Adipocyte (in vitro differentiated cells): ENCODE data around the gene TMEM229B.
A peak's percentile ranks its signal among the peaks of the same experiment; 100 is the strongest.

Source experiments
- DNase-seq: peaks from one replicate; pipeline ENCODE4 v3.0.0-alpha.2; 2015; ENCODE audit warnings: low read depth
- H3K27me3 ChIP-seq: replicated peaks from 2 replicates; pipeline ENCODE4 v1.7.0; 2013; ENCODE audit warnings: mild to moderate bottlenecking, low read length, moderate library complexity; ENCODE audit not compliant: control insufficient read depth, insufficient read depth
- H3K36me3 ChIP-seq: 2 replicates; pipeline ENCODE4 v1.7.0; 2013; ENCODE audit warnings: low read length, mild to moderate bottlenecking, moderate library complexity; ENCODE audit not compliant: control insufficient read depth, insufficient read depth, severe bottlenecking
- H3K4me1 ChIP-seq: 2 replicates; pipeline ENCODE4 v1.7.0; 2013; ENCODE audit warnings: mild to moderate bottlenecking, low read length, moderate library complexity; ENCODE audit not compliant: control insufficient read depth, insufficient read depth
- H3K4me3 ChIP-seq: 2 replicates; pipeline ENCODE4 v1.7.0; 2013; ENCODE audit warnings: mild to moderate bottlenecking, low read length, moderate library complexity
- H3K9ac ChIP-seq: 2 replicates; pipeline ENCODE4 v1.7.0; 2013; ENCODE audit warnings: mild to moderate bottlenecking, low read length, moderate library complexity
- H3K9me3 ChIP-seq: 2 replicates; pipeline ENCODE4 v1.7.0; 2013; ENCODE audit warnings: mild to moderate bottlenecking, low read length, moderate library complexity; ENCODE audit not compliant: control insufficient read depth

The TMEM229B gene

DNA sequence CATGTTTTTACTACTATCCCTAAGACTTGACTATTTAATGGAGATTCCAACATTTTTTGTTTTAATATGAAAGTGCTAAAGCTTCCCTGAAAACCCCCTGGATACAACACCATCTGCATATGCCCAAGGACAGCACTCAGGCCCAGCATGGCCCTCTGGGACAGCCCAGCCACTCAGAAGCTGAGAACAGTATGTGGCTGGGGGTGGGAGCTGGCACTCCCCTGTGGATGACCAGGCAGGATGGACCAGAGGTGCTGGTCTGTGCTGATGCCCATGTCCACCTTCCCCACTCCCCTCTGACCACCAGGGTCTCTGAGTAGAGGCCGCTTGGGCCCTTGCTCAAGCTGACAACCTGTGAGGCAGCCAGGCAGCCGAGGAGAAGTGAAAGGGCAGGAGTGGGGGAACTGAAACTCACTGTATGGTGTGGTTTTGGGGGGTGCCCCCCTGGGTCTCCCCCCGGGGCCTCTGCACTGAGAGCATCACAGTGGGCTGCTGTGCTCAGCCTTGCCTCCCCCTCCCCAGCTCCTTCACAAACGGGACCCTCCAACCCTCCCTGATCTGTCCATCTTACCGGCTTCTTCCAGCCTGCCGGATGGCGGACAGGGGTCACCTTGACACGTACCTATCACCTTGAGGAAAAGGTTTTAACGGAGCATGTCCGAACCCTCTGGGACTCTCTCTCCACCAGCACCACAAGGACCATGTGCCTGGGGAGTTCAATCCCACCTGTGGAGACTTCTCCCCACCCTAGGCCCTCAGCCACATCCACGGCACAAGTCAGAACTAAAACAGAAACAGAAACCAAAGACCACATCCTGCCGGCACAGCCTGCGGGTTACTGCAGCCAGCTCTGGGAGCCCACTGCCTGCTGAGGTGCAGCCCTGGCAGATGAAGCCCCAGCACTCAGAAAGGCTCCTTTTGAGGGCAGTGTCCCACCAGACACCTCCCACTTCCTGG is at the start of gene TMEM229B:
Gene TMEM229B (minus strand): TSS at position 785 of the 957 bp plus-strand sequence. CDS start 14,798 bp downstream, outside the sequence.
- Histone ChIP-seq H3K9me3 (peaks cover 10% of the 10 kb centered on the region), H3K4me3 (no peak within 1 kb of the TSS), H3K4me1 (no peaks in the 10 kb centered on the region), H3K27me3 (peaks cover 10% of the 10 kb centered on the region), H3K9ac (no peak within 1 kb of the TSS), H3K36me3 (no peaks in the 10 kb centered on the region)
- no peak for DNase-seq

DNA sequence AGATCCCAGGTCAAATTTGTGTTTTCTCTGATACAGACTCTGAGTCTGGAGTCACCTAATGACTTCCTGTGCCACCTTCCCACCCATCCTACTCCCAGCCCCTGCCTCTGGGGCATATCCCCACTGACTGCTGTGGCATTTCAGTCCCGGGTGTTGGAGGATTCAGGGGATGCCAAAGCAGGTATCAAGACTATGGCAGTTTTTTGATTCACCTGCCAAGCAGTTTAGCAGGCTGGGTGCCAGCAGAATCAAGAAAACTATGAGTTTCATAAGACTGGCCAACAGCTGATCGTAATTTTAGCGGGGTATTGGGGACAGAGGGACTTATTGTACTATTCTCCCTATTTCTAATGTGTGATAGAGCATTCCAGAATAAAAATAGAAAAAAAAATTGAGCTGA is 49.2 kb upstream of the TMEM229B start:
- DNase-seq, result no peak
- Histone ChIP-seq H3K27me3 (peaks cover 10% of the 10 kb centered on the region), H3K9ac (no peak overlapping the region), H3K36me3 (no peaks in the 10 kb centered on the region), H3K9me3 (no peaks in the 10 kb centered on the region), H3K4me1 (peaks cover 5% of the 10 kb centered on the region), H3K4me3 (no peak overlapping the region)

DNA sequence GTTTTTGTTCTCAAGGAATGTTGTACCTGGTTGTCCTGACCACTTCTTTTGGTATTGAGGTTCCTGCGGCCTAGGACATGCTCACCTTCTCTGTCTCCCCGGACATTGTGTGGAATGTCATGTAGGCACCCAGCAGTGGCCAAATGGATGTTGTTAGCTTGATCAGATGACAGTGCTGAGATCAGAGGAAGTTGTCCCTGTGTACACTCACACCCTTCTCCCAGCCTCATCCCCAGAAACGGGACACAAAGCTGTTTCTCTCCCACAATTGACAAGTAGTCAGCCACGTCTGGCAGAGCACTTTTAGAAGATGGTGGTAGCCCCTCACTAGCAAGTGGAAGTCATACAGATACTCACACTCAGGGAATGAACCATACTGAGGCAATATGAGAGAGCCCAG is 47.6 kb upstream of the TMEM229B start:
- H3K27me3 ChIP-seq, result no peaks in the 10 kb centered on the region
- H3K9me3 ChIP-seq, result no peaks in the 10 kb centered on the region
- H3K4me1 ChIP-seq, result peaks cover 5% of the 10 kb centered on the region
- DNase-seq, result no peak
- no peak overlapping the region for H3K9ac ChIP-seq
- H3K4me3 ChIP-seq, result no peak overlapping the region
- no peaks in the 10 kb centered on the region for H3K36me3 ChIP-seq

GRCh38 chr14:67533754-67534085 is 45.2 kb upstream of the TMEM229B start:
- Histone ChIP-seq H3K36me3 (no peaks in the 10 kb centered on the region), H3K9ac (peak overlapping the region; percentile 84), H3K4me3 (peak overlapping the region; percentile 84), H3K4me1 (peaks cover 2% of the 10 kb centered on the region), H3K9me3 (no peaks in the 10 kb centered on the region), H3K27me3 (peaks cover 13% of the 10 kb centered on the region)
- peak; percentile 9 for DNase-seq

DNA sequence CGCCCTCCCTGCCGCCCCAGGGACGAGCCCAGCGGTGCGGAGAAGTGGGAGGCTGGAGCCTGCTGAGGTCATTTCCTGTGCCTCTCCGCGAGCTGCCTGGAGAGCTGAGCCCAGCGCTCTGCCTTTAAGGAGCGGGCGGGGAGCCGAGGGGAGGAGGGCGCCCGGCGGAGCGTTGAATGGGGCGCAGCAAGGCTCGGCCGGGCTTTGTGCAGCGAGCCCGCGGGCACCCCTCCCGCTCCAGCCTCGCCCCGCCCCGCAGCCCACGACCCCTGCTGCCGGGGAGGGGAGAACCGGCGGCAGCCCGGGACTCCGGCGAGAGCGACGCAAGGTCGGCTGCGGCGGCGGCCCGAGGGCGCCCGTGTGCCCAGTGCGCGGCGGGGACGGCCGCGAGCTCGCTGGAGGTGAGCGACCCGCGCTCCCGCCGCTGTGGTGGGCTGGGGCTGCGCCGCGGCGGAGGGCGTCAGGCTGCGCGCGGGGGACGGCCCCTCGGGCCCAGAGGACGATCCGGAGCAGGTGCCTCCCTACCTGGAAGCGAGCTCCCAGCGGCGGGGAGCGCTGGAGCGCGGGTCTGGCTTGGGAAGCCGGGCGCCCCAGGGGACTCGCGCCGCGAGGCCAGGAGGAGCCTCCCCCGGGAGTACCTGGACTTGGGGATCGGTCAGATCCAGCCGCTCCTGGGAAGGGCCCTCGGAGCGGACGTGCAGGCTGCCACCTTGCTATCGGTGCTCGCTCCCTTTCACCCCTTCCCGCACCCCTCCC is 44.7 kb upstream of the TMEM229B start, which contains the start of gene PLEKHH1:
Gene PLEKHH1 (plus strand): TSS at position 293 of the 756 bp plus-strand sequence. CDS start 8,578 bp downstream, outside the sequence.
- peak; percentile 84 for DNase-seq
- Histone ChIP-seq H3K4me3 (peak within 1 kb of the TSS; percentile 84), H3K9ac (peak within 1 kb of the TSS; percentile 84), H3K36me3 (no peaks in the 10 kb centered on the region), H3K4me1 (no peaks in the 10 kb centered on the region), H3K9me3 (no peaks in the 10 kb centered on the region), H3K27me3 (peaks cover 13% of the 10 kb centered on the region)

DNA sequence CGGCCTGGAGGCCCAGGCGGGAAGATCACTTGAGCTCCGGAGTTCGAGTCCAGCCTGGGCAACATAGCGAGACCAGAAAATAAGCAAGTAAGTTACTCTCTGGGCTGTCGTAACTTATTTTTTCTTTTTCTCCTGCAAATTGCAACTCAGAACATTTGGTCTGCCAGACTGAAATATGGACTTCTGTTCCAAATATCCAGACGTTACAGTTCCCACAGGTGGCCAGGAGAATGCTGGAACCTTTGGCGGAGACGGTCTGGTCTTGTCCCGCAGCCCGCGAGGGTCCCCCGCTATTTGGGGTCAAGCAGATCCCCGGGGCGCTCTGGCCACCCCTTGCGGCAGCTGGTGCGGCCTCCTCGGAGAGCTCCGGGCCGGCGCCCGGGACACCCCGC is 44.1 kb upstream of the TMEM229B start:
- H3K4me3 ChIP-seq, result peak overlapping the region; percentile 84
- H3K36me3 ChIP-seq, result no peaks in the 10 kb centered on the region
- DNase-seq, result no peak
- no peaks in the 10 kb centered on the region for H3K4me1 ChIP-seq
- H3K9me3 ChIP-seq, result no peaks in the 10 kb centered on the region
- H3K27me3 ChIP-seq, result peaks cover 13% of the 10 kb centered on the region
- H3K9ac ChIP-seq, result peak overlapping the region; percentile 84

DNA sequence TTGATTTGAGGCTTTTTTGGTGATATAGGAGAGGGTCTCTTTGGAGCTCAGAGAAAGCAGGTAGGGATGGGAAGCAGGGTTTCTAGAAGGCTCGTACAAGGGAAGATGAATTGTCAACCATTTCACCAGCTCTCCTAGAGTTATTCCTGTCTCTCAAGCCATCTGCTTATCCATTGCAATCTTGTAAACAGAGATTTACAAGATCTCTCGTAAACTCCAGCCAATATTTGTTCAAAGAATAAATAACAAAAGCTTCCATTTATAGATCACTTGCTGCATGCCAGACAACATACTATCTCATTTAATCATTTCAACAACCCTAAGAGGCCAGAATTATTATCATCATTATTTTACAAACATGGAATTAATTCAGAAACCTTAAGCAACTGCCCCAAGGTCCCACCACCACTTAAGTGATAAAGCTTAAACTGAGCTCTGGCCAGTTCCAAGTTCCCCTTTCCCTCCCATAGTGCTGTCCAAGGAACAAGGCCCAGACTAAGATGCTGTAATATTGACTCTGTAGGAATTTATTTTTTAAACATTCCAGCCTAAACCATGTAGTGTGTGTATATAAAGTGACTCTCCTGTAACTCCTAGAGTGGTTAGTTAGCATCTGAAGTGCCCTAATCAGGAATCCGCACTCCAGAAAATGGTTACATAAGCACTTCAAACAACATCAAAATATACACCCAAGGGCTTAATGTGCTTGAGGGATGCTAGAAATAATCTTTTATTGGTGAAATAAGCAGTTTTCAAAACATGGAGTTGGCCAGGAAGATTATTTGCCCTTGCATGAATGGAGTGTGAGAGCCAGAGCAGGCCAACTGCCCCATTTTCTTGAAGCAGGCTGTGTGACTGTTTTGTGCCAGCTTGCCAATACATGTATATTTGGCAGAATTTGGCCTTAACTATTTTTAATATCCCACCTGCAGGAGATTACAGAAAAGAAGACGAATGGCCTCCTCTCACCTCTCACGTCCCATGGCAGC is 41.7 kb upstream of the TMEM229B start:
- no peak for DNase-seq
- Histone ChIP-seq H3K9ac (no peak overlapping the region), H3K36me3 (no peaks in the 10 kb centered on the region), H3K4me1 (no peaks in the 10 kb centered on the region), H3K27me3 (peaks cover 25% of the 10 kb centered on the region), H3K9me3 (no peaks in the 10 kb centered on the region), H3K4me3 (no peak overlapping the region)

GRCh38 chr14:67528276-67528675 is 39.8 kb upstream of the TMEM229B start:
- Histone ChIP-seq H3K9me3 (no peaks in the 10 kb centered on the region), H3K36me3 (no peaks in the 10 kb centered on the region), H3K9ac (no peak overlapping the region), H3K4me3 (no peak overlapping the region), H3K4me1 (peaks cover 8% of the 10 kb centered on the region), H3K27me3 (peaks cover 43% of the 10 kb centered on the region)
- no peak for DNase-seq

- no peak for DNase-seq
- no peaks in the 10 kb centered on the region for H3K9me3 ChIP-seq
- H3K4me3 ChIP-seq, result no peak overlapping the region
- H3K27me3 ChIP-seq, result peaks cover 45% of the 10 kb centered on the region
- H3K36me3 ChIP-seq, result no peaks in the 10 kb centered on the region
- peaks cover 8% of the 10 kb centered on the region for H3K4me1 ChIP-seq
- H3K9ac ChIP-seq, result no peak overlapping the region
Measured at GRCh38 chr14:67527756-67528155, 39.2 kb upstream of the TMEM229B start.

- DNase-seq, result peak; percentile 63
- Histone ChIP-seq H3K4me1 (peaks cover 8% of the 10 kb centered on the region), H3K9me3 (no peaks in the 10 kb centered on the region), H3K36me3 (no peaks in the 10 kb centered on the region), H3K4me3 (no peak overlapping the region), H3K27me3 (peaks cover 50% of the 10 kb centered on the region), H3K9ac (no peak overlapping the region)
Measured at GRCh38 chr14:67526676-67527459, 38.3 kb upstream of the TMEM229B start.
